Stimulated activated CD8-positive, alpha-beta memory T cell treated with anti-CD3 and anti-CD28 coated beads, Interleukin-15, amount 100 ng/mL, for 1 hour (primary cell): ENCODE data around the gene KPNB1.
A peak's percentile ranks its signal among the peaks of the same experiment; 100 is the strongest.

Experiments
- DNase-seq: peaks from one replicate; pipeline ENCODE4 v3.0.0-alpha.2; 2020; ENCODE audit warnings: low read depth

The KPNB1 gene

DNA sequence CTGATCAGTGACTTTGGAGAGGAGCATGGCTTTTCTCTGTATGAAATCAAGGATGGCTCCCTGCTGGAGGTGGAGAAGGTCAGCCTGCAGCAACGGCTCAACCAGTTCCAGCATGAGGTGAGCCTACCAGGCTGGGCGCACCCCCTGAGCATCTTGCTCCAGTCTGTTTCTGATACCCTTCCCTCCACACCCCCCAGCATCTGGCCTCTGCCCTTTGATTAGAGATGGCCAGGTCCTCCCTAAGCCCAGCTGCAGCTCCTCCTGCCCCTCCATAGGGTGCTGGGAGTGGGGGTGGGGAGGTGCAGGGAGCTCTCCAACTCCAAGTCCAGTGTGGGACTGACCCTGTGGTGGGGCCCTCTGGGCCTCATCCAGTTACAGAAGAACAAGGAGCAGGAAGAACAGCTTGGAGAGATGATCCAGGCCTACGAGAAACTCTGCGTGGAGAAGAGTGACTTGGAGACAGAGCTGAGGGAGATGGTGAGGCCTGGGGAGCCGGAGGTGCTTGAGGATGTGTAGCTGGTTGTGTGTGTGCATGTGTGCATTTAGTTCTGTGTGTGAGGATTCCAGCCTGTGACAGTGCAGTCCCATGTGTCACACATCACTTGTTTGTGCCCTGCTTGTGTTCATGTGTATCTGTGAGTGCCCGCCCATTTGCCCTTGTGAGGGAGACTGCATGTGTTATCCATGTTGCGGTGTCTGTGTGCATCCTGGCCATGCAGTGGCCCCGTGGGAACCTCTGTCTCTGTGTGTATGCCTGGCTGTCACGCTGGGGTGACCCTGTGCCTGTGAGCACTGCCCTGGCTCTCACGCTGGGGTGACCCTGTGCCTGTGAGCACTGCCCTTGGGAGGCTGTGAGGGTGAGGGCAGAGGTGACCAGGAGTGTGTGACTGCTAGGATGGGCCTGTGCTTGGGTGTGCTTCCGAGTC is 47.3 kb downstream of the KPNB1 start:
- no peak for DNase-seq

- DNase-seq: no peak
These were observed 48.4 kb downstream of the KPNB1 start for GRCh38 chr17:47697906-47698711.

DNA sequence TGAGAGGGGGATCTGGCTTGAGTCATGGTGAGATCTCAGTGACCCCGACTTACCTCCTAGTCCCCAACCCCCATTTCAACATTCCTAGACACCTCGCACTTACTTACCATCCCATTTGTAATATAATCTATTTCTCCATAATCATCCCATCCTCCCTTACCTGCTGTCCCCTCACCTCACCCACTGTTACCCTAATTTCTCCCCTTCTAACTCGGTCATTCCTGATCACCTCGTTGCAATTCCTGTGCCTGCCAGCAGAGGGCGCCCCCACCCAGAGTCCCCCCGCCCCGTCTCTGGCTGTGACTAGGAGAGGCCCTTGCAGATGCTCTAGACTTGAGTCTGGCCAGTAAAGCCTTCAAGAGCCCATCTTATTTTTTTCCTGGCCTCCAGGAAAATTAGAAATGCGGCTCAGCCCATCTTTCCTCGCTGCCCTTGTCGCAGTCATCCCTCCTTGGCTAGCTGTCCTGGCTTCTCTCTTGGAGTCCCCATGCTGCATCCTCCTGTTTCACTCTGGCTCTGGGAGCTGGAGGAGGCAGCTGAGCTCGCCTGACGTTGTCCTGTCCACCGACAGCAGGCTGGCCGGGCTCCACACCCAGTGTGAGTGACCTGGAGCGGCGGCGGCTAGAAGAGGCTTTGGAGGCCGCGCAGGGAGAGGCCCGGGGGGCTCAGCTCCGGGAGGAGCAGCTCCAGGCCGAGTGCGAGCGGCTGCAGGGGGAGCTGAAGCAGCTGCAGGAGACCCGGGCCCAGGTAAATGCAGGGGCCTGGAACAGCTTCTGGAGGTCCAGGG is 49.2 kb downstream of the KPNB1 start:
- DNase-seq: peak; percentile 73

DNA sequence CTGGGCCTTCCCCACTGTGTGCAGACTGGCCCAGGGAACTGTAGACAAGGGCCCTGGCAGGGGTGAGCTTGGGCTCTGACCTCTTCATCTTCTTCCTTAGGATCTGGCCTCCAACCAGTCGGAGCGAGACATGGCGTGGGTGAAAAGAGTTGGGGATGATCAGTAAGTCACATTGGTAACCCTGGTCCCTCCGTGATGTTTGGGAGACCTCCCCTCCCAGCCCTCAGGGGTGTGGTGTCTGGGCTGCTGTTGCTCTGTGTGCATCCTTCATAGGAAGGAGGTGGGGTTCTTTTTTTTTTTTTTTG is 49.8 kb downstream of the KPNB1 start:
- no peak for DNase-seq

DNA sequence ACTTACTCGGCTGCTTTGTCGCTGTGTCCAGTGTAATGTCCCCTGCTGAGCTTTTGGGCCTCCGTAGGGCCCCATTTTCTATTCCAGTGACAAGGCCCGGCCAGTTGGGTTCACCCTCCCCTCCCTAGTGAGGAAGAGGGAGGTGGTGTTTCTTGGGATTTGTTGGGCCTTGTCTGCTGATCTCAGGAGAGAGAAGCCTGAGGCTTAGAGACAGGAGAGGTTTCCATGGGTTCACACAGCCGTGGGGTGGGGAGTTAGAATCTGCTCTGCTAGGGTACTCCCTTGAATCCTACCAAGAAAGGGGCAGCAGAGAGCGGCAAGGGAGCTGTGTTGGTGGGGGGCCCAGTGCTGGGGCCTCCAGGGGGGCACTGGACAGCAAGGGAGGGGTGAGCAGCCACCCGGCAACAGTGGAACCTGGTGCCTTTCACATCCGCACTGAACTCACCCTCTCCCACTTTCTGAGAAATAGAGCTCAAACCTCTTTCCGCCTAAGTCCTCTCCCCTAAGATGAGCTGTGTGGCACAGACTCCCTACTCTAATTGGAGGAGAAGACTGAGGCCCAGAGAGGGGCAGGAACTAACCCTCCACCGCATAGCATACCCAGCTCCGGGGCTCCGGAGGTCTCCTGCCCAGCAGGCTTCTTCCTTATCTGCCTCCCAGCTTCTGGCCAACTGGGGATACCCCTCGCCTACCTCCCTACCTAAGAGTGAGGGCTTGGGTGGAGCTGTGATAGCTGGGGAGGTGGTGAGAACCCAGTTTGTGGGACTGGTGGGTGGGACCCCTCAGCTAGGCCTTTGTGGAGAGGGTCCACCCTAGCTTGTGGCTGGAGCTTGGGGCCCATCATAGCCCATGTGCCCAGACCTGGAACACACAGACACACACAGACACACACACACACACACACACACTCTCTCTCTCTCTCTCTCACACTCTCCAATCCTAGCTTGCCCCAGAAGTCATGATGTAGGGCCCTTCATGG is 51.0 kb downstream of the KPNB1 start:
- DNase-seq: no peak

GRCh38 chr17:47701608-47702007 is 51.9 kb downstream of the KPNB1 start:
- DNase-seq: no peak

- DNase-seq: no peak
These were observed 52.8 kb downstream of the KPNB1 start for GRCh38 chr17:47702391-47702995.

DNA sequence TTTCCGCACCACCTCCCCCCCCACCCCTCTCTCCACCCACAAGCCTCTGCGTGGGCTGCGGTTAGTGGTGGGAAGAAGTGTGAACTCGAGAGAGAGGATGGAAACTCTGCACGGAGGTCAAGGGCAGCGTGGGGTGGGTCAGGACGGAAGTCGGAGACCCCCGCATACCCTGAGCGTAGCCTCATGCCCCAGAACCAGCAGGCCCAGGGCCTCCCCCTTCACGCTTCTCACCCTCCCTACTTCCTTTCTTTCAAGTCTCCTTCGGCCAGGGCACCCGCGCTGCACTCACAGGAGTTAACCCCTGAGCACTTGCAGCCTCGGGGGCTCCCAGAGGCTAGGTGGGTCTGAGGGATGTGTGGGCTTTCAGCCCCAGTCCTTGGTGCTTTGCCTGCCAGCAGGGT is 53.5 kb downstream of the KPNB1 start:
- DNase-seq: no peak

DNA sequence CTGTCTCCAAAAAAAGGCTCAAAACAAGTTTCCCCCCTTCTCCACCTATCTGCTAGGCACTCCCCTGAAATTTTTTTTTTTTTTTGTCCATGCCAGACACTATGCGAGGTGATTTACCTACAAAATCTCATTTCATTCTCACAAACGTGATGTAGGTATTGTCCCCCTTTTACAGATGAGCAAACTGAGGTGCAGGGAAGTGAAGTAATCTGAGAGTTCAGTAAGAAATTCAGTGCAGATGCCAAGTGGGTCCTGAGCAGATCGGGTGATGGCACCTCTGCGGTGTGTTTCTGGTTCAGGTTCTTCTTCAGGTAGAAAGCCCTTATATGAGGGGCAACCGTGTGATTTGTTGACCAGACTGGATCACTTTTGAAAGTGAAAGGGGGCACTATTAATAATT is 54.0 kb downstream of the KPNB1 start:
- DNase-seq: no peak

DNA sequence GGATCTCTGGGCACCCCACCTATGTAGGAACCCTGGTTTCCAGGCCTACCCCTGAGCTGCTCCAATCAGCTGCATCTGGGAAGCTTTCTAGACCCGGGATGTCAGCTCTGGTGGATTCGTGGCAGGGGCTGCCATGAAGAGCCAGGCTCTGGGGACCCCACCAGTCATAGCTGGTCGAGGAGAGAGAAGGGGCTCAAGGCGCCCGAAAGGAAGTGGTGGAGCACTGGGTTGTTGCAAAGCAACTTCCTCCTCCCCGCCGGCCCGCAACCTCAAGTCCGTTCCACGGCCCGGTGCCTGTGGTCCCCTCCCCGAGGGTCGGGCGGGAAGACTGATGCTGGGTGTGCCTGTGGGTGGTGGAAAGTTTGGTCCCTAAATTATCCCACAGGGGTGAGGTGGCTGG is 54.4 kb downstream of the KPNB1 start:
- no peak for DNase-seq

DNA sequence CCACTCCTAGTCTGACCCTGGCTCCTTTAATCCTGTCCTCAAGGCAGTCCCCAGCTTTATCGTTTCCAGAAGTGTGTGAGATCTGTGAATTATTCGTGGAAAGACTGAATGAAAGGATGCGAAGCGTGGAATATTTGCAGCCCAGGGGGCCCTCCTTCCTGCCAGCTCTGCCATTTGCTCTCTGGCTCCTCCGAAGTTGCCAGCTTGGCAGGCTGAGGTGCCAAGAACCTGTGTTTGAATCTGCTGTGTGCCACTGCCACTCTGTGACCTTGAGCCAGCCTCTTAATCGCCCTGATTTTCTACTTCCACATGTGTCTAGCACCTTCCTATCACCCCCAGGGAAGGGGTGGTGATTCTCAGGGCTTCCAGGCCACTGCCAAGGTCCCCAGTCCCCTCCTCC is 55.0 kb downstream of the KPNB1 start:
- DNase-seq: no peak

GRCh38 chr17:47705536-47706530 is 56.1 kb downstream of the KPNB1 start:
- no peak for DNase-seq

DNA sequence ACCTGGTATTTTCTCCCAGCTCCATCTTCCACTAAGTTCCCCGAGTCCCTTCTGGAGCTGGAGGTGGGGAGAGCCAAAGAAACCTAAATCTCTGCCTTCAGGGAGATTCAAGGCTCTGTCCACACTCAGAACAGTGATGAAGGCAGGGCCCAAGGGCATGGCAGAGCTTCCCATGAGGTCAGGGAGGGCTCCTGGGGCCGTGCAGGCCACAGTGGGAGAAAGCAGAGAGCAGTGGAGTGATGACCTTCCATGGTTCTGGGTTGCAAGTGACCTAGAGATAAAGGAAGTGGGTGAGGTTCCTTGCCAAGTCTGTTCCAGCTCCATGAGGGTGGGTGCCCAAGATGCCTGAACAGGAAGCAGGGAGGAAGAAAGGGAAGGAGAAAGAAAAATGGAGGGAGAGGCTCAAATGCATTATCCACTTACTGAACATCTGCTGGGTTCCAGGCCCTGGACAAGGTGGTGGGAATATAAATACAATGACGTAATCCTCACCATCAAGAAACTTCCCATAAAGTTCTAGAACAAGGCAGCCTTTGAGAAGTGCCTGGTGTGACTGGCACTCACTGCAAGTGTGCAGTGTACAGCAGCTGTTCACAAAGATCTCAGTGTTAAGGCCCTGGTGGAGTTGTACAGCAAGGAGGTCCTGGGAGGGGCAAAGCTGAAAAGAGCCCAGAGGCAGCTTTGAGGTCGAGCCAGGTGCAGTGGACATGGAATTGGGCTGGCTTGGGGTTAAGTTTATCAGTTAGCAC is 57.5 kb downstream of the KPNB1 start:
- no peak for DNase-seq

DNA sequence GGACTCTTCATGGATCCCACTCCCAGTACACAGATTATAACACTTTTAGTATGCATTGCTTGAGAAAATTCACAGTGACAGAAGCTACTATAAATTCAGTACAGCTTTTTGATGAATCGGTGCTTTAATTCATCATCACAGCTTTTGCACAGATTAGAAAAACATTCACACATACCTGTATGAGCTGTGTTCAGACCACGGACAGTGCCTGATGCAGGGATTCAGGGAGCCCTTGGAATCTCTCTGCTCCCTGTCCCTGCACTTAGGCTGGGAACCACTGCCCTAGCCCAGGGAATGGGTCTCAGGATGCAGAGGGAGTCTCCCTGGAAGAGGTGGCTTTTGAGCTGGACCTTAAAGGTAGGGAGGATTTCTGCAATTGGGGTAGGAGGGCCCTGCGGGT is 58.2 kb downstream of the KPNB1 start:
- DNase-seq: no peak

DNA sequence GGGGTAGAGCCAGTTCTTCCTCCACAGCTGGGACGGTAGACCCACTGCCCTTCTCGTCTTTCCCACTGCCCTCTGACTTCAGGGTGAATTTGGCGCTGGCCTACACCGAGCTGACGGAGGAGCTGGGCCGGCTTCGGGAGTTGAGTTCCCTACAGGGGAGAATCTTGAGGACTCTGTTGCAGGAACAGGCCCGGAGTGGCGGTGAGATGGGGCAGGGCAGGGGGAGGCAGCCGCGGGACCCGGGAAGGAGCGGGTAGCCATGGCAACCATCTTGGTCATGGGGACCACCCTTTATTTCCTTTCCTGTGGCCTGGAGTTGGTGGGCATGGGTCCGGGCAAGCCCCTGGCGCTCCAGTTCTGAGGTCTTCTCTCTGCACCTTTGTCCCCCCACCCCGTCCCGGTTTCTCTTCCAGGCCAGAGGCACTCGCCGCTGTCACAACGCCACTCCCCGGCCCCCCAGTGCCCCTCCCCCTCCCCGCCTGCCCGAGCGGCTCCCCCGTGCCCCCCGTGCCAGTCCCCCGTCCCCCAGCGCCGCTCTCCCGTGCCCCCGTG is 58.7 kb downstream of the KPNB1 start:
- DNase-seq: no peak

DNA sequence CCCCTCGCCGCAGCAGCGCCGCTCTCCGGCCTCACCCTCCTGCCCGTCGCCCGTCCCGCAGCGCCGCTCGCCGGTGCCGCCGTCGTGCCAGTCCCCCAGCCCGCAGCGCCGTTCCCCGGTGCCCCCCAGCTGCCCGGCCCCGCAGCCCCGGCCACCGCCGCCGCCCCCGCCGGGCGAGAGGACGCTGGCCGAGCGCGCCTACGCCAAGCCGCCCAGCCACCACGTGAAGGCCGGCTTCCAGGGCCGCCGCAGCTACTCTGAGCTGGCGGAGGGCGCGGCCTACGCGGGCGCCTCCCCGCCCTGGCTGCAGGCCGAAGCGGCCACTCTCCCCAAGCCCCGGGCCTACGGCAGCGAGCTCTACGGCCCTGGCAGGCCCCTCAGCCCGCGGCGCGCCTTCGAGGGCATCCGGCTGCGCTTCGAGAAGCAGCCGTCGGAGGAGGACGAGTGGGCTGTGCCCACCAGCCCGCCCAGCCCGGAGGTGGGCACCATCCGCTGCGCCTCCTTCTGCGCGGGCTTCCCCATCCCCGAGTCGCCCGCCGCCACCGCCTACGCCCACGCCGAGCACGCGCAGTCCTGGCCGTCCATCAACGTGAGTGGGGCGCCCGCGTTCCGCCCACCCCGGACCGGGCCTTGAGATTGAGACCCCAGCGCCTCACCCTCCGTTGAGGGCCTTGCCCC is 59.3 kb downstream of the KPNB1 start:
- DNase-seq: no peak

DNA sequence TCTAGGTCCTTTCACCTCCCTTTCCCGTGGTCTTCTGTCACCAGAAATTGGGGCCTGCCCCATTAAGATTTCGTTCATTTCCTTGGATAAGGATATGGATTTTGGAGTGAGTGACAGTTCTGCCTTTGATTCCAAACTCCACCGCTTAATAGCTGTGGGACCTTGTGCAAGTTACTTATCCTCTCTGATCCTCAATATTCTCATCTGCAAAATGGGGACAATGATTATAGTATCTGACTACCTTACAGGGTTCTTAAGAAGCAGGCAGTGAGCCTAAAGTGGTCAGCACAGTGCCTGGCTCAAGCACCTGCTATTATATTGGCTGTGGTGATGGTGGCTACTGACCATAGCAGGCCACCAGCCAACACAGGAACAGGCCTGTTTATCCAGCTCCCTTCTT is 59.9 kb downstream of the KPNB1 start:
- DNase-seq: no peak
